Epithelial cell of prostate (primary cell): ENCODE measurements around the gene TGFB3.
"Not testable (repeated sequence)": the region's sequence is repeated elsewhere in the genome, so short reads cannot be mapped to it uniquely, and the experiment has no call there.

Source experiments
- DNase-seq: peaks from one replicate; pipeline ENCODE4 v3.0.0-alpha.2; 2011; ENCODE audit warnings: low read depth, low spot score
- H3K27ac ChIP-seq: fragments of 450-650 bp; 2 replicates; pipeline ENCODE4 v1.5.1; 2017; ENCODE audit warnings: mild to moderate bottlenecking

Gene TGFB3

DNA sequence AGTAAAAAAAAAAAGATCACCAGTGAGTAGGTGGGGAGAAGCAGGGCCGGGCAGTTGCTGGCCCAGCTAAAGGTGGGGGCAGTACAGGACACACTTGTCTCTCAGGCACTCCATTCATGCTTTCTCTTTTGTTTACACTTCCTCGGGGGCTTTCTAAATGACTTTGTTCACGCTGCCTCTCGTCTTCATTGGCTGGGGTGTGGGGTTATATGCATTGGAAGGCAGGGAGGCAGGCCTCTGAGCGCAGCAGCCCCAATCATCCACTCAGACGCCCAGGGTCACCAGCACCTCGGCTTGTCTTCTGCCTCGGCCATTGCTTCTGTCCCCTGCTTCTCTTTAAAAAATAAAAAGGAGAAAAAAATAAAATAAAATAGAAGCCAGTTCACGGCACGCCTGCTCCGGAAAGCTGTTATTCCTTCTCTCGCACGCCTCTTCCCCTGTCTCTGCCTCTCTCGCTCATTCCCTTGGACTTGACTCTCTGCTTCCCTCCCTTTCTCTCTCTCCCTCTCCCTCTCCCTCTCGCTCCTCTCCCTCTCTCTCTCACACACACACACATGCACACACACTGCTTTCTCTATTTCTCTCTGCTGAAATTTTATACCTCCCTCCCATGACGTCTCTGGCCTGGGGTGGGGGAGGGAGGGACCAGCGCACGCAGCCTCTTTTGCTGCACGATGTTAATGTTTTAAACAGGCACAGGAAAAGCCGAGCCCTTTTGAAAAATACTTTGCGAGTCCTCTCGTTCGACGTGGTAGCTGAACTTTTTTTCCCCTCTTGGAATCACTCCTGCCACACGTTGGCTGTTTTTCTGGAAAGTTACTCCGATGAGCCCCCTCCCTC is at the start of gene TGFB3:
Gene TGFB3 (minus strand): TSS at position 570 of the 840 bp plus-strand sequence. CDS start 1,102 bp downstream, outside the sequence.
- no peak within 1 kb of the TSS for H3K27ac ChIP-seq
- DNase-seq, result peak; percentile 37

DNA sequence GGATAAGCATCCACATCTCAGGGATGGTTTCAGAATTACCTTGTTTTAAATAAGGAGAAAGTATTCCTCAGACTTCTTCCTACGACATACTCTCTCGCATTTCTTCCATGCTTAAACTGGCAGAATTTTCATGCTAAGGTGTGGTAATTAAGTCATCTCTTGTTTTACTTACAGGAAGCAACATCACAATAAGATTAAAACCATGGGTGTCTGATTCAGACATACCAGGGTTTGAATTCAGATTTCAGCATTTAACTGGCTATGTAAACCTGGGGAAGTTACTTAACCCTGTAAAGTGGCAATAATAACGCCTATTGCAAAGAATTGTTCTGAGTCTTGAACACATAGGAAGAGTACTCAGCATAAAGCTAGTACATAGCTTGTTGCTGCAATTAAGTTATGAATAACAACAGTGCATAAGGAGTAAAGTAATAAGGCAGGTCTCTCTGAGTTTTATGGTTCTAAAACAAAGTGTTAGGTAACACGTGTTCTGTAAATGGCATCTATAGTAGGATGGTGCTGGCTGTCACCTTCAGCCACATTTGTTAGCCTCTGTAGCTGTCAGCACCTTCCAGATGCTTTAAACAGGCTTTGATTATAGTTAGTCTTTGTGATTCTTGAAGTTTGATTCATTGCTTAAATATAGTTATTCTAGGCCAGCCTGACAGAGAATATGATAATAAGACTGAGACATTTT is 42.6 kb upstream of the TGFB3 start:
- peak overlapping the region; percentile 54 for H3K27ac ChIP-seq
- no peak for DNase-seq

DNA sequence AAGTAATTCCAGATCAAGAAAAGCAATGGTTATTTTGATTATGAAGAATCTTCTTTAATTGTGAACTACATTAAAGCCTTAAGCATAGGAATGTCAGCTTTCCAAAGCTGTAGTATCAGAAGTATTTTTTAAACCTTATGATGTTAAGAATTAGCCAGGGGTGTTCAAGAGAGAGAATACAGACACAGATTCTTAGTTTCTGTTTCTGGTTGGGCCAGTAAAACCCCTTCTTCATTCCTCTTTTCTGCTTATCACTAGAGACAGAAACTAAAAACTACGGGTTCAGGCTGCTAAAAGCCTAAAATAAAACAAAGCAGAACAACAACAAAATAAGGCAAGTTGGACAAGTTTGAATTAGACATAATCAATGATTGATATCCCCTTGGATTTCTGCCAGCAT is 42.0 kb upstream of the TGFB3 start:
- peak overlapping the region; percentile 54 for H3K27ac ChIP-seq
- DNase-seq, result no peak

DNA sequence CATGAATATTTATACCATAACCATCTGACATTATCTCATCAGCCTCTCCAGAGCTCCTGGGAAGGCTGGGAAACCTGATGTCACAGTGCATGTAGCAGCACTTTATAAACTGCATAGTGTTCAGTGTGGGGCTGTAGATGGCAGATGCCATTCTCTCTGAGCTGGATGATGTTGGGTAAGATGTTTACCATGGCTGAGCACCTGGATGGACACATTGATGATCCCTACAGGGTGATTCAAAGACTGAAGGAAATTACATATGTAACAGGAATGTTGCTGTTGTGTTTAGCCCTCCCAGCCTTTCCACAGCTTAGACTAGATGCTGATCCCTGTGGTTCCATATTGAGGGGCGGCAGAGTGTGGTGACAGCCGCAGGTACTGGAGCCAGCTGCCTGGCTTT is 41.2 kb upstream of the TGFB3 start:
- DNase-seq, result peak; percentile 27
- H3K27ac ChIP-seq, result peak overlapping the region; percentile 54

DNA sequence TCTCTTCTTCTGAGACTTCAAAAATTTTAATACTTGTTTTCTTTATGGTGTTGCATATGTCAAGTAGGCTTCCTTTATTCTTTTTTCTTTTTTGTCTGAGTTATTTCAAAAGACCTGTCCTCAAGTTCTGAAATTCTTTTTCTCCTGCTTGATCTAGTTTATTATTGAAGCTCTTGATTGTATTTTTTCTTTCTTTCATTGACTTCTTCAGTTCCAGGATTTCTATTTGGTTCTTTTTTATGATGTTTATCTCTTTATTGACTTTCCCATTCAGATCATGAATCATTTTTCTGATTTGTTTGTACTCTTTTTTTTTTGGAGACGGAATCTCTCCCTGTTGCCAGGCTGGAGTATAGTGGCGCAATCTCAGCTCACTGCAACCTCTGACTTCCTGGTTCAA is 37.9 kb upstream of the TGFB3 start:
- DNase-seq, result no peak
- H3K27ac ChIP-seq, result no peak overlapping the region

DNA sequence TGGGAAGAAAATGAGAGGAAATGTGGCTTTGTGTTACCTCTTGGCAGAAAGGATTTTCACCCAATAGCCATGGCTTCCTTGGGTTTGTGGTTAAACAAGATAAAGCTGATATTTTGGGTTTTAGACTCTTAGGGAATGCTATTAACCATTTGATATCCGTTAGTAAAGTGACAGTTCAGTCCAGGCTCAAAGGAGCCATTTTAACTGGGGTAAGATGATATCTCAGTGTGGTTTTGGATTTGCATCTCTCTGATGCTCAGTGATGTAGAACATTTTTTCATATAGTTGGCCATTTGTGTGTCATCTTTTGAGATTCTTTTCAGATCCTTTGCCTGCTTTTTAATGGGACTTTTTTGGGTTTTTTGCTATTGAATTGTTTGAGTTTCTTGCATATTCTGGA is 33.9 kb upstream of the TGFB3 start:
- no peak overlapping the region for H3K27ac ChIP-seq
- DNase-seq, result no peak

DNA sequence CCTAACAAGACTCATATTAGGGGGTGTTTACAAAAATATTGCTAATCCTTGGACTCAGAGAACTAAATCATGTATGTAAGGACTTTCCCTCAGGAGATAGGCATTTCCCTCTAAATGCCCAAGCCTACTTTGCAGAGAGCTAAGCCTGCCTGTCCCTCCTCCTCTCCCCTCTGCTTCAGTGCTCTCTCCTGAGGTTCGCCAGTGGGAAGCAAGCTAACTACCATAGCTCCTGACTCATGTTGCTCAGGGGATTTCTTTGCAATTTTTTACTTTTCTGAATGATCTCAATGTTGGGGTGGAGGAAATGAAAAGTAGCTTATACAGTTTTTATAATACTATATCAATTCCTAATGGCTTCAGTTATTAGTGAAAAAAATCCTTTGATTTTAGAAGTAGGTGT is 33.4 kb upstream of the TGFB3 start:
- no peak overlapping the region for H3K27ac ChIP-seq
- no peak for DNase-seq

DNA sequence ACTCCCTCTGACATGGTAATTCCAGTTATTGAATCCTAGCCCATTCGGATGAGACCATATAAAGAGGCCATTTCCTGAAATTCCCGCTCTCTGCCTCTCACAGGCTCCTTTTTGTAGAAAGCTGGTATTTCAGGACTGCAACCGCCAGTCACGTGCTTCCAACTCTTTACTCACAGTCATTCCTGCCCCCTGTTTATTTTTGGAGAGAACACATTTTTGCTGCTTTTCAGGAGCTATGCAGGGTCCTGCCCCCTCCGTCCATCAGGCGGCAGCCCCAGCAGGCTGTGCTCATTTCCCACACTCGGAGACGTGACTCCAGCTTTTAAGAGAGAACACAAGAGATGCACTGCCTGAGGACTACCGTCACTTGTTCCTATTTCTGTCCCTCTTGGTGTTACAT is 30.6 kb upstream of the TGFB3 start:
- no peak overlapping the region for H3K27ac ChIP-seq

DNA sequence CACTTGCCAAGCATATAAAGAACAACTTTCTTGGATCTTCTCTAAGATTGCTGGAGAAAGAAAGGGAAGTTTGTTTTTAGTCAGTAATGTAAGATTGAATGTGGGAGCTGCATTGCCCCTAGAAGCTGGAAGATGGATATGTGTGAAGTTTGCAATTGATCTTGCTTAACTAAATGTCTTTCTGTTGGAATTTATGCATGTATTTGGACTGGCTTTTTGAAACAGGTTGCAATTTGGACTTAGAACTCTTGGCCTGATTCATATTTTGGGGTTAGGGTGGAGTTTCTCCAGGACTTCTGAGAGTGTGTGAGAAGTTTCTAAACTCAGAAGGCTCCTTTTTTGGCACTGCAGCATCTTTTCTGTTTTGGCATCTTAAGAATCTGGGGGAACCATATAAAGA is 30.1 kb upstream of the TGFB3 start:
- DNase-seq, result no peak
- no peak overlapping the region for H3K27ac ChIP-seq

More for the DNA sequence above, 30.6 kb upstream of the TGFB3 start:
- no peak for DNase-seq

DNA sequence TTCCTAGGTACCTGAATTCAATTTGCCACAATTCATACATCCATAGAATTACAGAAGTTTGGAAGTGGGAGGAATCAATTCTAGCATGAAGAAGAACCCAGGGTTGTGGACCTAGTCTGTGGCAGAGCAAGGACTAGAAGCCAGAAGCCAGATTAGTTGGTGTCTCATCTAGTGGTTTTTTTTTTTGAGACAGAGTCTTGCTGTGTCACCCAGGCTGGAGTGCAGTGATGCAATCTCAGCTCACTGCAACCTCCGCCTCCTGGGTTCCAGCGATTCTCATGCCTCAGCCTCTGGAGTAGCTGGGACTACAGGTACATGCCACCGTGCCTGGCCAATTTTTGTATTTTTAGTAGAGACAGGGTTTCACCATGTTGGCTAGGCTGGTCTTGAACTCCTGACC is 27.8 kb upstream of the TGFB3 start:
- not testable (repeated sequence) for DNase-seq, H3K27ac ChIP-seq

DNA sequence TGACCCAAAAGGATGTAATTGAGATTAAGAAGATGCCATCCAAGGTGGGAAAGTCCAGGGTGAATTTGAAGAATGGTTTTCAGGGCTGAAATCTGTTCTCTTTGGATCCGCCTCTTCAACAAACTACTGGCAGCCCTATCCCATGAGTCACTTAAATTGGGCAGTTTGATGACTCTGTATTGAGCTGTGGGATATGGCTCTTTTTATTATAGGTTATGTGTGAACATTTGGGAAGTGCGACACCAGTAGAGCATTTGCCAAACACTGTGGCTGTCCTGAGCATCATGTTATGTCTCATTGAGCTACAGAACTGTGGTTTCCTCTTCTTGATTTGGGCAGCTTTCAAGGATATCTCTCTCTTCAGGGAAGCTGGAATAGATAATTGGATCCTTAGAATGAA is 26.1 kb upstream of the TGFB3 start:
- DNase-seq, result no peak
- H3K27ac ChIP-seq, result no peak overlapping the region

DNA sequence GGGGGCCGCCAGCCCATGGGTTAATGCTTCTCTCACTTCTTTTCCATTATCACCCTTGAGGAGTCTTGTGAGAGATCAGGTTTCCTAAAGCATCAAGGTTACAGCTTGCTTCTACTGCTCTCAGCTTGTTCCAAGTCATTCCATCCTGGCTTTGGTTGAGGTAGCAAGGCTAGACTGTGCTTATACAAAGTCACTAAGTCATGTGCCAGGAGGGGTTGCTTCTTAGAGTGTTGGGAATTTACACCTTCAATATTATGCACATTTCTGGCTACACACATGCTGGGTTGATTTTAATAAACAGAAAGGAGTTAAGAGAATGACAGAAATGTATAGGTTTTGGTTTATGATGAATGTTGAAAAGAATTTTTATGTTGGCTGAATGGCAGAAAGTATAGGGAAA is 25.6 kb upstream of the TGFB3 start:
- no peak for DNase-seq
- no peak overlapping the region for H3K27ac ChIP-seq

DNA sequence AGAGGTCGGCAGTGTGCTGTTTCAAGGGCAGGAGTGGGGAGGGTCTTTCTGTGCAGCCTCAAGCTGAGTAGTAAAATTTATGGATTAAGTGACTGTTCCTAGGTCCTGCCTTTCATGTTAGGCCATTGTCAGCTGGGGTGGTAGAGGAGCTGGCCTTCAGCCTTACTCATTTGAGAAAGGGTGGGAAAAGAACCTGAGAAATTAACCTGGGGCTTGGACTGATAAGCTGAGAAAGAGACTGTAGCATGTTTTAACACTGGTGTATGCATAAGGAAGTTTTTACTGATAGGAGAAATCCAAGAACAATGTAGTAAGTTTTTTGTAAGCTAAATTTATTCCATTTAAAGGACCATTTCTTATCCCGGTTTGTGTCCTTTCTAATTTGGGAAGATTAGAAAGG is 24.5 kb upstream of the TGFB3 start:
- H3K27ac ChIP-seq, result no peak overlapping the region

DNA sequence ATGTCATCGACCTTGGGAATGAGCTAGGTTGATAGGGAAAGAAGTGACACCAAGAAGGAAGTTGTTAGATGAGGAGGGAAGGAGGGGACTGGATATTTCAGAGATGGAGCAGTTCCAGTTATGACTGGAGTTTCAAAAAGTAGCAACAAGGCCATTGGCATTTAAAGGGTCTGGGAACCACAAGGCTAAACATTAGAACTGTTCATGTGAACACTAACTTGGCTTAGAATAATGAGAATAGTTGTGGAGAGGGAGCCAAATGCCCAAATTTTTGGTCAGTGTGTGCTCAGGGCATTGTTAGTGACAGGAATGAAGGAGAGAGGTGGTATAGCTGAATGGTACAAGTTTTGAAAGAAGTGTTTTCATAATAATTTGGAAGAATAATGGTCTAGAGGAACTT is 20.6 kb upstream of the TGFB3 start:
- DNase-seq, result no peak
- H3K27ac ChIP-seq, result no peak overlapping the region

More for the DNA sequence above, 24.5 kb upstream of the TGFB3 start:
- no peak for DNase-seq

DNA sequence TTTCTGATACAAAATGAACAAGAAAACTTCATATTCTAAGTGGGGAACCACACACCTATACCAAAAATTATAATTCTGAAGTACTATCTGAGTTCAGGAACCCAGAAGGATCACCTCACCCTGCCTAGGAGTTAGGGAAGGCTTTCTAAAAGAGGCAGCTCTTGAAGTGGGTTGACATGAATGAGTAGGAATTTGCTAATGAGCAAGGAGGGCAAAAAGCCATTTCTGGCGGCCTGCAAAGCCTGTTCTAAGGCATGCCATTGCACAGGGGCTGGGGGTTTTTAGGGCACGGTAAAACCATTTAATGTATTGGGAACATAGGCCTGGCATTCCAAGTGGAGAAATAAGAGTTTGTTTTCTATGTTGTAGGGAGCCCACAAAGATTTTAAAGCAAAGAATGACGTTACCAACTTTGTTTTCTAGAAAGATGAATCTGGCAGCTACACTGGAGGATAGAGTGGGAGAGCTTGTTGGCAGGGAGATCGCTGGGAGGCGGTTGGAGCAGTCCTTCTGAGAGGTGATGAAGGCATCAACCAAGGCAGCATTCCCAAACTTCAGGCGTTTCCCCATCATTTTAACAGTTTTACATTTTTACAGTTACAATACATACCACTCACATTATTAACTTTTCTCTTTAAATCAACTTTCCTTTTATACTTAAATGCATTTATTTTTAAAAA is 17.9 kb upstream of the TGFB3 start:
- no peak overlapping the region for H3K27ac ChIP-seq
- DNase-seq, result no peak

DNA sequence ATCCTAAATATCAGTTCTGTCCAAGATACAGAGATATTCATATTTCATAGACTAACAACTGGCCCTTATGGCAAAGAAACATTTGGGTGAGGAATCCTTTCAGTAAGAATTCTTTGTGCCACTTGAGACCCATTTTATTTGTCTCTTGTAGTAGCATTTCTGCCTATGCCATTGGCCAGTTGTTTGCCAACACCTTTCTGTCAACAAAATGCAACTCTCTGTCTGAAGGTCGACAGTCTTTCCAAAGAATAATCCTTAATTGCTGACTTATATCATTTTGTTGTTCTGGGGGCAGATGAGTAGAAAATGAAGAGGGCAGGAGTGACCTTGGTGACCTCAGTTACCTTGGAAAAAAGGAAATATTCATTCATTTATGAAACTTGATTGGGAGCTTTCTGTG is 14.7 kb upstream of the TGFB3 start:
- no peak for DNase-seq
- no peak overlapping the region for H3K27ac ChIP-seq

DNA sequence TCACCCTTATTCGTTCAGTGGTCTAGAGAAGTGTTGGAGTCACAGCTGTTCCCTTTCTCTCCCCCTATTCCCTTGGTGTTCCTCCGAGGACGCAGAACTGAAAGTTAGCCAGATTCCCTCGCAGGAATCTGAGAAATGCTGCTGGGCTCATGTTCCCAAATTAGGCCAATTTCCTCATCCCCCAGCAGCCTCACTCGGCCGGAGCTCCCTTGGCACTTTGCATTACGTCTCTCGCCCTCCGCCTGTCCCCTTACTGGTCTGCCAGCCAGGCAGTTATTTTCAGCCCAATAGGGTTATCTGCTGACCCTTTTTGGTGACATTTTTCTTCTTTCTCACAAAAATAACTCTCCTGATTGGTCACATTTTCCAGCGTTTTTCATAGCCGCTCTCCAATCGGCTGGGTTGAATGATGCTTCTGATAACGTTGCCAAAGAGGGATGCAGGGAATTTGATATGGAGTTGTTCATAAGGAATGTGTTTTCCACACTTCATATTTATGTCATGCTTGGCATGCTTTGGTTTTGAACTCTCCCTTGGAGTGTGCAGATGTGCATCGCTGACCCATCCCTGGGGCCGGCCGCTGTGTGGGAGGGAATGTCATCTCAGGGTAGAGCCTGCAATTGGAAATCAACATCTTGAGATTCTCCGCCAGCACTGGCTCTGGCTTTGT is 13.7 kb upstream of the TGFB3 start:
- DNase-seq, result no peak
- H3K27ac ChIP-seq, result no peak overlapping the region

DNA sequence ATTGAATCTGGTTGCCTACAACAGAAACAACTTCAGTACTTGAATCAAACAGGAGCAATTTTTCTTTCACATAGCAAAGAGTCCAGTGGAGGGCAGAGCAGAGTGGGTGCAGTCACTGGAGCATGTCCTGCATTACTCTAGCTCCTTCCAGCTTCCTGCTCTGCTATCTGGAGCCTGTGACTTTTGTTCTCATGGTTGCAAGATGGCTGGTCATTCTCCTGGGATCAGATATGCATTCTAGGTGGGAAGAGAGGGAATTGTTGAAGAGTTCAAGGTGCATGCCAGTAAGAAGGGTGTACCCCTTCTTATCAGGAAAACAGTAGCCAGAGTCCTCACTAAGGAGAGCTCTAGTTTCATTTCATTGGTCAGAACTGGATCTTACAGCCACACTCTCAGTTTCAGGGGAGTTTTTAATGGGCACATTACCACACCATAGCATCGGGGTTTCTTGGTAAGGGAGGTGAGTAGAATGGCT is 11.8 kb upstream of the TGFB3 start:
- DNase-seq, result no peak
- no peak overlapping the region for H3K27ac ChIP-seq

DNA sequence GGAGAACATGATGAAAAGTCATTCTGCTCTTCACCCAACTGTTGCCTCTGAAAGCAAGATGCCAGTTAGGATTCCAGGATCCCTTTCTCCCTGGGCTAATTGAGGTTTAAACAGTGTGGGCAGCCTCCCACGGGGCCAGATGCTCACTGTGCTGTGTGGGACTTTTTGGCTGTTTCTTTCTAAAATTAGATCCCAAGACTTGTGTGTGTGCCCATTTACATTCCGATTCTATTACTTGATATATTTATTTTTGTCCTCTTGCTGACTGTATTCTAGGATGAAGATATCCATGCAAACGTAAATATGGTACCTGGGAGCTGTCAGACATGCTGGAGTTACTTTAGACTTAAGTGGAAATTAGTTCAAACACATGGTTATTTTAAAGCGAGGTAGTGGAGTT is 10.0 kb upstream of the TGFB3 start:
- H3K27ac ChIP-seq, result no peak overlapping the region
- DNase-seq, result no peak

DNA sequence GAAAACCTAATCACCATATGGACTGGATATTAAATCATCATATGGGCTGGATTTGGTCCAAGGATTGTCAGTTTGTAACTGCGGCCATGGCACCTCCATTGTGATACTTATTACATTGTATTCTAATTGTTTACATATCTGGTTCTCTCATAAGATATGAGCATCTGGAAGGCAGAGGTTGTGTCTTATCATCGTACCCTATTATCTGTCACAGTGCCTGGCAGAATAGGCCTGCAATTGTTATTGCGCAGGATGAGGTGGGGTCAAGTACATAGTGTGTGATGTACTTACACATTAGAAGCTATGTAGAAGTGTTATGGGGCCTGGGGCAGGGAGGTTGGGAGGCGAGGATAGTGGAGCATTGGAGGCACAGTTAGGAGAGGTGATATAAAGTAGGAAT is 8.5 kb upstream of the TGFB3 start:
- DNase-seq, result no peak
- H3K27ac ChIP-seq, result no peak overlapping the region
